Activated naive CD4-positive, alpha-beta T cell (primary cell): Measurements from ENCODE around the gene KIAA1217.
A peak's percentile ranks its signal among the peaks of the same experiment; 100 is the strongest.

ENCODE experiments used
- DNase-seq, 4 experiments: peaks; one replicate each; lab custom pipeline; 2025; lab: John Stamatoyannopoulos, UW

KIAA1217 gene

DNA sequence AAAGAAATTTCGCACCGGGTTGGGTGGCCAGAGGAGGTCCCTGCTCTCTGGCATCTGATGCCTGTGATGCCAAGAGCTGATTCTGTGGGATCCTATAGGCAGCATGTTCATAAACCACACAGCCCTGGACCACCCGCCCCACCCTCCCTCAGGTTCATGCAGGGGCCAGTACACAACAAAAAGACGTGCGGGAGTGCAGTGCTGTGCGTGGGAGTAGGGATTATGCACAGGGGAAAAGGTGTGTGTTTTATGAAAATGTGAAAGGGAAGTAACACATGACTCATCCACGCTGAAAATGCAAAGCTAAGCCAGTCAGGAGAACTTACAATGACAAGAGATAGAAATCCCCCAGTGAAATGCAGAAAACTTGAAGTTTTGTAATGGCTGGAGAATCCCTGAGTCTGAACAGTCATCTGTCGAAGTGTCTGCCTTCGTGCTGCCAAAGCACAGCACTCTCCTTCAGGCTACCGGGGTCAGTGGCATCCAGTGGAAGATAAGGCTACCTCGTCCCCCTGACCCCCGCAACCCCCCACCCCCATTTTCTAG is 1.1 kb downstream of the KIAA1217 start:
- DNase-seq: peak in 1 of 4 experiments; percentile 3

DNA sequence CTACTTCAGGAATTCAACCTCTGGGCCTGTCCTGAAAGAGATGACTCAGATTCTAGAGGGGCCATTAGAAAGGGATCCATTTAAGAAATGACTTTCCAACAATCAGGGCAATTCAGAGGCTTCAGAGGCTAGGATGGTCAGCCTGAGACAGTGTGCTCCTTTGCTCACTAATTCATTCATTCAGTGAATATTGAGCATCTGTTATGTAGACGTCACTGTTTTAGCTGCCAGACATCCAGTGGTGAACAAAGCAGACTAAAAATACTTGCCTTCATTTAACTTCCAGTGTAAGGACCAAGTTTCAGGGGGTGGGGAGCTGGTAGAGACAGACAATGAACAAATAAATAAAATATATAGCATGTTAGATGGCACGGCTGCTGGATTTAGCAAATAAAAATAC is 1.6 kb downstream of the KIAA1217 start:
- DNase-seq: no peak

DNA sequence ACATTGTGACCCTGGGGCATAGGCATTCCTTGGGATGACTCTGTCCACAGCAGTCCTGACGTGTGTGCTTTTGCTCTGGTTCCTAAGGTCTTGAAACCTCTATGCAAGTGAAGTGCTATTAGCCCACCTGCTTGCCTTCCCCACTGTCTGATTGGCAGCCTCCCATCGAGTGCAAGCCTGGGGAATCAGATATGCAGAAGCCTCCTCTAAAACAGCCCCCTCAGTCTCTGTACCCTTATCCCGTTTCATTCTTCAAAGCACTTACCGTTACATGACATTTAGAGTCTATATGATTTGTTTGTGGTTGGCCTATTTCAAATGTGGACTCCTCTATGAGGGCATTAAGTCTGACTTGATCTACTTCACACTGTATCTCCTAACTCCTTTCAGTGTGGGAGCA is 4.3 kb downstream of the KIAA1217 start:
- no peak for DNase-seq

DNA sequence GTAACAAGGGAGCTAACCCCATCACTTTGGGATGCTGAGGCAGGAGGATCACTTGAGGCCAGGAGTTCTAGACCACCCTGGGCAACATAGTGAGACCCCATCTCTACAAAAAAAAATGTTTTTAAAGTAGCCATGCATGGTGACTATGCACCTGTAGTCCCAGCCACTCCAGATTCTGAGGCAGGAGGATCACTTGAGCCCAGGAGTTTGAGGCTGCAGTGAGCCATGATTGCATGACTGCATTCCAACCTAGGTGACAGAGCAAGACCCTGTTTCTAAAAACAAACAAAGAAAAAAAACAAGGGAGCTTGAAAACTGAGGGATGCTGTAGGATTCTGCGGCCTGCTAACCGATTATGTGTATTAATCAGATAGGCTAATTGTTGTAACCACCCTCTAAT is 4.9 kb downstream of the KIAA1217 start:
- no peak for DNase-seq

DNA sequence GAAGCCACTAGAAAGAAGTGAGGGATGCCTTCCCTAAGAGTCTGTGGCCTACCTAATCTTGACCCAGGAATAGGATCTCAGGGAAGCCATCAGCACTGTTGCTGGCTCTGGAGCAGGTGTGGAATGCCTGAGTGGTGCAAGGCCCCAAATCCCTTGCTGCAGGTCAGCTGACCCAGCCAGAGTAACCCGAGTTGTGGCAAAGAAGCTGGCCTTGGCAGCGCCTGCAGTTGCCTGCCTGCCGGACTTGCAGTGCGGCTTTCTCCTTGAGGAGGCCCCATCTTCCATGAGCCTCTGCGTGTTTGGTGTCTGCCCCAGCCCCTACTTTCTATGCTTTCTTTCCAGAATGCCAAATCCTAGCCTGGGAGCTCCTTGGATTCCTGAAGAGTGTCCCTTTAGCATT is 5.8 kb downstream of the KIAA1217 start:
- DNase-seq: no peak

DNA sequence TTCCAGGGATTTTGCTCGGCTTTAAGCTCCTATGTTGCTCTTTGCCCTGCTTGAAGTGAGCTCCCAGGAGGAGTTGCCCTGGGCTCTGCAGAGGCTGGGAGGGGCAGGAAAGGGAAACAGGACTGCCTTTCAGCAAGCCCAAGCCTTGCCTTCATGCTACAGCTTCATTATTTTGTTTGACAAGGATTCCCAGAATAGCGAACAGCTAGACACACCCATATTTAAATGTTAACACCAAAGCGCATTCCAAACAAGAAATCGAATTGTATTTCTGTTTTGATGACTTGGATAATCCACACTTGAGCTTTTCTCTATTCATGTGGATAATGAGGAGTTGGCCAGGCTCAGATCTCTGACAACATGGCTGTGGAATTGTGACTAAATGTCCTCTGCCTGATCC is 6.3 kb downstream of the KIAA1217 start:
- no peak for DNase-seq

DNA sequence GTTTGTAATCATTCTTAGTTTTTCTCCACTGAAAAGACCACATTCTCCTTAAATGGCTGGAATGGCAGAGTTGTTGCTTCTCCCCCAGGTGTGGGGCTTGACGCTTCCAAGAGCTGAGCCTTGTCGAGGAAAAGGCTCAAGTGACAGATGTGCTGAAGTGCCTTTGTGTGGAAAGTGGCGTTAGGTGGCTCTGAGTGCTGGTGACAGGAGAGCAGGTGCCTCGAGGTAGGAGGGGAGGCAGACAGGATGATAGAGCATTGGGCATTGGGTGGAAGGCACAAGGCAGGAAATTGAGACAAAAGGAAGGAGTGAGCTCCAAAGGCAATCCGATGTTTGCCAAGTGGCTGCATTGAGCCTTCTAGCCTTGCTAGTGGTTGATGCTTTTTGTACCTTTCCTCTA is 6.7 kb downstream of the KIAA1217 start:
- no peak for DNase-seq

DNA sequence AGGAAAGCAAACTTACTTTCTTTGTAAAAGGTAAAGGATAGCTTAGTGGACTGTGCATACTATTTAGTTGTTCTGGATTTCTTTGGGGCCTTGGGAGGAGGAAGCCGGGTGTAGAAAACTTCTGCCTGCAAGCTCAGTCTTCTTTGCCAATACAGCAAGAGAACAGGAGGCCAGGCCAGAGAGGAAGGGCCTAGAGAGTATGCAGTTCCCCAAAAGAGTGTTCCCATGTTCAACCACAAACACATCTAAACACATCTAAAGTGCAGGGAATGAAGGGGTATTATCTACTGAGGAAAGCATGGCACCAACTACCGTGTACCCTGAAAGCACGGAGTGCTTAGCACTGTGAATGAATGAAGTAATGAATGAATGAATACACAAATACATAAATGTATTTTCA is 11.0 kb downstream of the KIAA1217 start:
- no peak for DNase-seq

DNA sequence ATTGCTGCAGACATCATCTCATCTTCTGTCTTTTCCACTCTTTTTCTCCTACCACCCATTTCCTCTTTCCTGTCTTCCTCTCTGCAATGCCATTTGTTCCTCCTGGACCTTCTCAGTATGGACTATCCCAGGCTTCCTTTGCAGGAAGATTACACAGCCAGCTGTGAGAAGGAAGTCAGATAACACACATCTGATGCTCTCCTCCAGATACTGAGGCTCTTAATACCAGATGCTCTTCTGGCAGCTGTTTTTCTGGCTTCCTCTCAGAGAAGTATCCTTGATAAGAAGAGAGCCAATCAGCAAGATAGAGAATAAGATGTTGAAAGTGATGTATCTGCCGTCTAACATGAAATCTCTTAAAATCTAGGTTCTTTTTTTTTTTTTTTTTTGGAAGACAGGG is 14.4 kb downstream of the KIAA1217 start:
- no peak for DNase-seq

DNA sequence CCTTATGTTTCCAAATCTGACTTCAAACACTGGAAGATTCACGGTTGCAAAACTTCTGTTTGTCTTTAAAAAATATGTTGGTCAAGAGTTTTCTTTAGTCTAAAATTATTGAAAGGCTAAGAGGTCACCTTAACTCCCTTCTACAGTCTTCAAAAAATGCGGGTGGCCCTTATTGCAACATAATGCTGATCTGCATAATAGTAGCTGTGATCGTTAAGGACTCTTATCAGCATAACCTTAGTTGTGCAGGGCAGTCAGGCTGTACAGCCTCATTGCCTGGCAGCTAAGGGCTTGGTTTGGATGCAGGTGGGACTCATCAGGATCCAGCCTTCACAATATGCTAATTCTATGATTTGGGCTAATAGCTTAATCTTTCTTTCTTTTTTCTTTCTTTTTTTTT is 15.0 kb downstream of the KIAA1217 start:
- no peak for DNase-seq

DNA sequence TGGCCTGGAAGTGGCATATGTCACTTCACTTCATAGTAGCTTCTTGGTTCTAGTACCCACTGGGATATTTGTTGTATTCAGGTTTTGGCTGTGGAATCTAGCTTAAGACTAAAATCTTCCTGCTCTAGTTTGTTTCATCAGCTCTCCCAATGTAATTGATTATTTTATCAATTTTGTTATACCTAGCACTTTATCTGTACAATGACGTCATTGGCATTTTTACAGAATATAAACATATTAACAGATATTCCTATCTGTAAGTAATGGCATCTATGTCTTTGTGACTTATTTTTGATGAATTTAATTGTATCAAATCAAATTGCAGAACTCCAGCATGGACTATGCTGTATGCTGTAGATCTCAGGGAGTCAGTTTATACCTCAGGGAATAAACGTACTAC is 19.7 kb downstream of the KIAA1217 start:
- DNase-seq: no peak

DNA sequence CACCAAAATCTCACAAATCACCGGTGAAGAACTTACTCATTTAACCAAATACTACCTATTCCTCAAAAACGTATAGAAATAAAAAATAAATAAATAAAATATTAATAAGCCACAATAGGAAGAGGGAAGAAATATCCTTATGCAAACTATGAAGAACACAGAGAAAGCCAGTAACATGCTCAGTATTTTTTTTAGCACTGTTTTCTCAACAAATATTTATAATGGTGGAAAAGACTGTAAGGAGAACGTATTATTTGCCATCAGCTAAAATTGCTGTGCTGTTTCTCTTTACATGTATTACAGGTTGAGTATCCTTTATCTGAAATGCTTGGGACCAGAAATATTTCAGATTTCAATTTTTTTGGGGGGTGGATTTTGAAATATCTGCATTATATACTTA is 21.0 kb downstream of the KIAA1217 start:
- DNase-seq: no peak

DNA sequence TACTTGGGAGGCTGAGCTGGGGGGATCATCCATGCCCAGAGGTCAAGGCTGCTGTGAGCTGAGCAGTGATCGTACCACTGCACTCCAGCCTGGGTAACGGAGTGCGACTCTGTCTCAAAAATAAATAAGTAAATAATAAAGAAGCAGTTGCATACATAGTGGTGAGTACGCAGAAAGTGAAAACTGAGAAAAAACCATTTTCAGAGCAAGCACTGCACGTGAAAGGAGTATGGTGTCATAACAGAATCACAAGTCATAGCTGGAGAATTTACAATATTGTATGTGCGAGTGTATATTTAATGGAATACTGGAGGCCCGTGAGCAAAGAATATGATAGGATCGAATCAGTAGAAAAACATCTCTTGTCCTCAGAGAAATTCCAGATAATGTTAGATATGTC is 22.3 kb downstream of the KIAA1217 start:
- no peak for DNase-seq

DNA sequence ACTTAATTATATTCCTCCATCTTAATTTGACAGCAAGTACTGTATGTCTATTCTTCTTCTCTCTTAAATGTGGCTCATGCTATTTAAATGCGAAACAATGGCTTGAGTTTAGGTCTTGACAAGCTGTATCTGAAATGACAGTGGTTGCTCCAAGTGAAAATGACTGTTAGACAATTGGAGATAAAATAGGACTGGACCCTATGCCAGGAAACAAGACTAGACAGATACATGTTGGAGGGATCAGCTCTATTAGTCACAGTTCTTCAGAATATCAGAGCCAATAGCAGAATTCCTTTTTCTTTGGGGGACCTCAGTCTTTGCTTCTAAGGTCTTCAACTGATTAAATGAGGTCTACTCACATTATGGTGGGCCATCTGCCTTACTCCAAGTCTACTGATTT is 25.8 kb downstream of the KIAA1217 start:
- no peak for DNase-seq

DNA sequence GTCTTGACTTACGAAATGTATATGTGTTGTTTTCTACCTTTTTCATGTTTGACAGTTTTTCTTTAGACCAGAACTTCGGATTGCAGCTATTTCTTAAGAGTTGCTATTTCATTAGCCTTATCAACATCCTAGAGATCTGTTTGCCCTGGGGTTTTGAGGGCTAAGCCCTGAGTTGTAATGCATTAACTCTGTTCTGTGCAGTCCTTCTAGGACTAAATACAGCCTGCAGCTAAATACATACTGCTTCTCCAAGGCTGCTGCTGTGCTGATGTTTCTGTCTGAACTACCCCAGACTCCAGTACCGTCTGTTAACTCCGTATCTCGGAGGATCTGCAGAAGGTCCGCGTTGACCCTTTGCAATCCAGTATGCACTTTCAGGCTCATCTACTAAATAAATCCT is 26.5 kb downstream of the KIAA1217 start:
- DNase-seq: no peak

DNA sequence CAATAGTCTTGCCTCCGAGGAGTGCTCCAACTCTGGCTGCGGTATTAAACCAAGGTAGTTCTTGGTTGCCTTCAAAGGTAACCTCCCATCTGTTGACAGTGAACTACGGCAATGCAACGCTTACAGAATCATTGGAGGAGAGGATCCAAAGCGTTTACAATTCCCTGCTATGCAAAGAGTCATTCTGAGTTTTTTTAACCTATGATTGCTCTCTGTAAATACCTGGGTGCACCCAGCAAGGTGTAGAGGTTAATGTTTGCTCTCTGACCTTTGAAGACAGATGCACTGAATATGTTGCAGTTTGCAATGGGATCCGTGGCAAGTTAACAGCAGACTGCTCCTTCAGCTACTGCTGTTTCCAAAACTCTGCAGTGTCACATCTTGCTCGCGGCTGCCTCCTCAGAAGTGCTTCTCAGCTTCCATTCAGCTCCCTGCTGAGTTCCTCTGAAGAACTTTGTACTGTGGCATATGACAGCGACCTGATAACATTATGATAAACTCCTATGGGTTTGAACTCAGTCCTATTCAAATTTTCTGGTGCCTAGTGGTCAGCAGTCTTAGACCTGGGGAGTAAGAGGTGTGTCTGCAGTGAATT is 29.0 kb downstream of the KIAA1217 start:
- no peak for DNase-seq

DNA sequence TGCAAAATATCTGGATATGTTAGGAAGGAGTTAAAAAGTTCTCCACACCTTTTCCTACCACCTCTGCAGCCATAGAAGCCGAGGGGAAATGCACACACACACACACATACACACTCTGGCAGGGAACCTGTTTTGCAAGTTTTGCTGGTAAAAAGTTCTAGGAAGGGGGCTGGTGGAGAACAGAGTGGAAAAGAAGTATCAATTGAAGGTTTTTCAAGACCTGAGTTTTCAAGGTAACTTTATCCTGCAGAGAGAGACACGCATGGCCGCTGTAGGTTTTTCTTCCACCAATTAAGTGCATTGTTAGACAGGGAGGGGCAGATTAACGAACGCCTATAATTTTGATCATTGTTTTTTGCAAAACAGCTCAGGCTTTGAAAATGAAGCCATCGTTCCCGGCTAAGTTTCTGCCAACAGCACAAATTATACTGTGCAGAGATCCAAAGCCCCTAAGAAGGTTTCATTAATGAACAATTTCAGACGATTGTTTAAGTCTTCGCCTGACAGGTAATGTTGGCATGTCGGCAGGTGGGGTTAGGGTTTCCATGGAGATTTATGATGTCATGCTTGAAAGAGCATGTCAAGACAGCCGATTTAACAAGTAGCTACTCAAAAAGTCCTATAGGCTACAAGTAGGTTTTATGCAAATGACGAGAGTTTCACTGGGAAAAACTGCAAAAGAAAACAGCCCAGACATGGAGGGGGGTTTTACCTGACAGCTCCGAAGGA is 29.7 kb downstream of the KIAA1217 start:
- no peak for DNase-seq

DNA sequence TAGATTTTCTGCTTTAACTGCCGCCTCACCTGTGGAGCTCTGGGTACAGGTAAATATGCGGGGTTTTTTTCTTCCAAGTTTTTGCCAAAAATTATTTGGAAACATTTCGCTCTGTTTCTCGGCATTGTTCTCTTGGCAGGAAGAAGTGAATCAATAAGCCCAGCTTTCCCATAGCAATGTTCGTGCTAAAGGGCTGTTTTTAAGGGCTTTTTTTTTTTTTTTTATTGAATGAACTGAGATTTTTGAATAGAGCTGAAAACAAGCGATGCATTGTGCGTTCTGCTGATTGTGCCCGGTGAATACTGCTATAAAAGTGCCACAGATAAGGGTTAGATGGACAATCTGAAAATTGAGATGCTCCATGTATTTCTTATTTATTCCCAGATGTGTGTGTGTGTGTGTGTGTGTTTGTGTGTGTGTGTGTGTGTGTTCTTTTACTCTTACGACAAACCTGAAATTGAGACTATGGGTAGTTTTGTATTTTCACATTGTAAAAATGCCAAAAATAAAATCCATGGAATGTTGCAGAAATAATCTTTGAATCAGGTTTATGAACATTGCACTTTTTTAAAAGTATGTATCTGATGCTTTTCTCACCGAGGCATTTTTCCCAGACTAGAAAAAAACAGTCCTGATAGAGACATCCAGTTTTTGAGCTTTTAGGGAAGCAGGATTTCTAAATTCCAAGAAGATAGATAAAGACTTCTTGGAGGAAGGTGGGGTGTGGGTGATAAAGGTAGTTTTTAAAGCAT is 30.5 kb downstream of the KIAA1217 start:
- no peak for DNase-seq

DNA sequence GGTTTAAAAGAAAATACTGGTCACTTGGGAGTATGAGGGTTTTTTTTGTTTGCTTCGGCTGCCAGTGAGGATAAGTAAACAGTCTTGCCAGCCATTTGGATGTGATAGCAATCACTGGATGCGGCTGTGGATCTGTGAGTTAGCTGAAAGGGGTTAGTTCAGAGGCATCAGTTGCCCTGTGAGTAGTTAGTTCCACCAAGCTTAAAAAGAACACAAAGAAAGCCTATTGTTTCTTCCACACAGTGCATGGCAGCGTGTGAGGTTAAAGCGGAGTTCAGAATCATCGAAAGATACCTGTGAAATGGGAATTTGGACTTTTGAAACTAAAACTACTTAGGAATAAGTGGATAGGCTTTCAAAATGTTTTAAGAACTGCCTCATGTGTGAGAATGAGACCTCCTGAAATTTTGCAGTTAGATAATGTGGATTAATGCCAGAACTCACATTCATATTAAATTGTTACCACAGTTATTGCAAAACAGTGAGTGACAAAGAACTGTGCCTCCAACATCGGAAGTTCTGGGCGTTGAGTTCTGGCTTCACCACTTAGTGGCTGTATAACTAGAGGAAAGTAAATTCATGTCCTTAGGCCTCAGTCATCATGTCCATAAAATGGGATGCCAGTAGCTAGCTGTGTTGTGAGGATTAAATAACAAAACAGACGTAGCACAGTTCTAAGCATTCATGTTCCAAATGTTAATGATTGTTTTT is 31.3 kb downstream of the KIAA1217 start:
- DNase-seq: no peak

DNA sequence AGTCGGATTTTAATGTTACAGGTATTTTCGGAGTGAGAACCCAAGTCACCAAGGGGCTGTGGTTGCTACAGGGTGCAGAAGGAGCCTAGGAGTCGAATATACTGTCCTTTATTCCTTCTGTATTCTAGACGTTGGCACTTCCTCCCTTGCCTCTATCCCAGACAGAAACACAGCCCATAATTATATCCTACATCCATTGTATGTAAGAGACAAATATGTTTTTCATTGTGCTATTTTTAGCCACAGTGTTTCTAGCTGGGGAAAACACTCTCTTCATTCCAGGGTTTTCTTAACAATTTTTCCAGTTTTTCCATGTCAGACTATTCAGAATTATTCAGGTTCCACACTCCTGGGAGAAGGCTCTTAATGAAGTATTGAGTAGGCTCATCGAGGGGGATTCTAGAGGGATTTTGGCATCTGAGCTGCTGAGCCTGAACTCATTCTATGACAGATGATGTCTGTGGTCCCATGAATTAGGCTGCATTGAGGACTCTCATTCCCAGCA is 32.6 kb downstream of the KIAA1217 start:
- no peak for DNase-seq

DNA sequence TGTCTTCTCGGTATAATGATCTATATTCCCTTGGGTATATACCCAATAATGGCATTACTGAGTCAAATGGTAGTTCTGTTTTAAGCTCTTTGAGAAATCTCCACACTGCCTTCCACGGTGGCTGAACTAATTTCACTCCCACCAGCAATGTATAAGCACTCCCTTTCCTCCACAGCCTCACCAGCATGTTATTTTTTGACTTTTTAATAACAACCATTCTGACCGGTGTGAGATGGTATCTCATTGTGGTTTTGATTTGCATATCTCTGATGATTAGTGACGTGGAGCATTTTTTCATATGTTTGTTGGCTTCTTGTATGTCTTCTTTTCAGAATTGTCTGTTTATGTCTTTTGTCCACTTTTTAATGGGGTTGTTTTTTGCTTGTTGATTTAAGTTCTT is 33.6 kb downstream of the KIAA1217 start:
- no peak for DNase-seq

DNA sequence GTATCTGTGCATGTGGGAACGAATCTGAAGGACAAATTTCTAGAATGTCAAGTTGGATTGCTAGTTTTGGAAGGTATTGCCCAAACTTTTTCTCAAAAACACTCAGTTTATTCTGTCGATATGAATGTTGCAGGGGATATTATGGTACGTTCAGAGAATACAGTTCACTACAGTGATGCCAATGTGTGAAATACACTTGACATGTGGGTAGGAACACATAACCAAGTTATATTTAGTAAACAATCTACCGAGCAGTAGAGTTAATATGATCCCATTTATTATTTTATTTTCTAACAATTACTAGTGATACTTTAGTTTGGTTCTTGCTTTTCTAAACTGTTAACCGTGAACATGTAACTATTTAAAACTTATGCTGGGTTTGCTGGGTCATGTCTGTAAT is 37.4 kb downstream of the KIAA1217 start:
- no peak for DNase-seq
